DND-41 (cell line): ENCODE results near the gene TBC1D17.

ENCODE experiments used
- ATAC-seq: fragments of 200-7000 bp; cut with Tn5 transposase; 3 replicates; pipeline ENCODE4 v1.9.1; 2021; ENCODE audit warnings: low read depth; ENCODE audit not compliant: insufficient read depth
- DNase-seq: peaks from one replicate; pipeline ENCODE4 v3.0.0-alpha.2; 2020
- H2AFZ ChIP-seq: 2 replicates; pipeline ENCODE4 v1.6.0; 2012; ENCODE audit warnings: low read depth, low read length
- H3K27ac ChIP-seq: 2 replicates; pipeline ENCODE4 v1.5.1; 2012; ENCODE audit warnings: low read length, inconsistent platforms
- H3K27me3 ChIP-seq: fragments of 200-600 bp; sonication (generic); 2 replicates; pipeline ENCODE4 v1.6.0; 2012; ENCODE audit warnings: low read length, mild to moderate bottlenecking, inconsistent platforms; ENCODE audit not compliant: insufficient read depth, poor library complexity
- H3K36me3 ChIP-seq: 2 replicates; pipeline ENCODE4 v1.5.1; 2012; ENCODE audit warnings: low read length, inconsistent platforms; ENCODE audit not compliant: insufficient read depth
- H3K4me1 ChIP-seq: 2 replicates; pipeline ENCODE4 v1.5.1; 2012; ENCODE audit warnings: mild to moderate bottlenecking, low read length; ENCODE audit not compliant: insufficient read depth
- H3K4me2 ChIP-seq: 2 replicates; pipeline ENCODE4 v1.6.0; 2012; ENCODE audit warnings: mild to moderate bottlenecking, moderate library complexity, low read length, inconsistent platforms; ENCODE audit not compliant: insufficient read depth
- H3K4me3 ChIP-seq, 2 experiments: fragments of 200-600 bp in 1 of 2; shearing (Covaris generic) in 1 of 2; 2 replicates each; pipeline ENCODE4 v1.5.1; 2012 to 2016; ENCODE audit warnings: inconsistent platforms in 2 of 2, low read length in 2 of 2, mild to moderate bottlenecking in 2 of 2, low read depth in 1 of 2, moderate library complexity in 1 of 2
- H3K79me2 ChIP-seq: 2 replicates; pipeline ENCODE4 v1.6.0; 2012; ENCODE audit warnings: low read length, inconsistent platforms; ENCODE audit not compliant: insufficient read depth
- H3K9ac ChIP-seq: 2 replicates; pipeline ENCODE4 v1.6.0; 2012; ENCODE audit warnings: low read depth, mild to moderate bottlenecking, inconsistent platforms, low read length, moderate library complexity
- H3K9me3 ChIP-seq: 2 replicates; pipeline ENCODE4 v1.5.1; 2012; ENCODE audit warnings: low read length, moderate library complexity, mild to moderate bottlenecking, inconsistent platforms; ENCODE audit not compliant: insufficient read depth, severe bottlenecking
- H4K20me1 ChIP-seq: 2 replicates; pipeline ENCODE4 v1.6.0; 2012; ENCODE audit warnings: low read length; ENCODE audit not compliant: insufficient read depth
- CTCF ChIP-seq: IDR thresholded peaks from 2 replicates; pipeline ENCODE4 v1.5.1; 2012; ENCODE audit warnings: borderline replicate concordance, low read length, moderate library complexity, mild to moderate bottlenecking; ENCODE audit not compliant: poor library complexity, severe bottlenecking; ENCODE audit errors: extremely low read depth
- EZH2 ChIP-seq: IDR thresholded peaks from 3 replicates; pipeline ENCODE4 v1.6.1; 2012; ENCODE audit warnings: borderline replicate concordance, low read depth, mild to moderate bottlenecking, moderate library complexity, low read length, inconsistent platforms; ENCODE audit not compliant: severe bottlenecking

The TBC1D17 gene

DNA sequence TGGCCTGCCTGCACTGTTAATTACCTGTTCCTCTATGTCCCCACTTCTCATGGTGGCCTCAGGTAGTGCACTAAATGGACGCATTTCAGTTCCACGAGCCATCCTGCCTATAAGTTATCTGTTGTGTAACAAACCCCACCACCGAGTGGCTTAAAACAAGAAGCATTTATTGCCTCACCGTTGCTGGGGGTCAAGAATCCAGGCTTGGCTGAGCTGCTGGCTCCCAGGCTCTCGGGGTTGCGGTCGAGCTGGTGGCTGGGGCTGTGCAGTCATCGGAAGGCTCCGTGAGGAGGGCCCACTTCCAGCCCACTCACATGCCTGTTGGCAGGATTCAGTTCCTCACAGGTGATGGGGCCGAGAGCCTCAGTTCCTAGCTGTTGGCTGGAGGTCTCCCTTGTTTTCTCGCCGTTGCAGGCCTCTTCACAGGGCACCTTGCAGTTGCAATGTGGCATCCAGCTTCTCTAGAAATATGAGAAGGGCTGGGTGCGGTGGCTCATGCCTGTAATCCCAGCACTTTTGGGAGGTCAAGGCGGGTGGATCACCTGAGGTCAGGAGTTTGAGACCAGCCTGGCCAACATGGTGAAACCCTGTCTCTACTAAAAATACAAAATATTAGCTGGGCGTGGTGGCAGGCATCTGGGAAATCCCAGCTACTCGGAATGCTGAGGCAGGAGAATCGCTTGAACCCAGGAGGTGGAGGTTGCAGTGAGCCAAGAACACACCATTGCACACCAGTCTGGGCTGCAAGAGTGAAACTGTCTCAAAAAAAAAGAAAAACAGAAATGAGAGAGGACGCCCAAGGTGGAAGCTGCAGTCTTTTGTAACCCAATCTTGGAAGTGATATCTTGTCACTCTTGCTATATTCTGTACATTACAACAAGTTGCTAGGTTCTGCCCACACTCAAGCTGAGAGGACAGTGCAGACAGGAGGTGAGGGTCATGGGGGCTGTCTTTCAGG is 33.1 kb upstream of the TBC1D17 start:
- DNase-seq (no peak), ATAC-seq (no peak)
- peaks cover 16% of the 10 kb centered on the region for H3K4me1 ChIP-seq
- H3K9me3 ChIP-seq: no peaks in the 10 kb centered on the region
- no peak overlapping the region for H3K4me2 ChIP-seq
- H2AFZ ChIP-seq: no peak overlapping the region
- no peaks in the 10 kb centered on the region for H4K20me1 ChIP-seq
- TF ChIP-seq CTCF (no peak), EZH2 (no peak)
- H3K79me2 ChIP-seq: peaks cover 2% of the 10 kb centered on the region; the same call in 1 of the 2 replicates
- no peak overlapping the region for H3K9ac ChIP-seq
- H3K36me3 ChIP-seq: peaks cover 13% of the 10 kb centered on the region
- no peak overlapping the region for H3K4me3 ChIP-seq
- no peaks in the 10 kb centered on the region for H3K27me3 ChIP-seq
- no peak overlapping the region for H3K27ac ChIP-seq

- Histone ChIP-seq H4K20me1 (no peaks in the 10 kb centered on the region), H3K9ac (no peak overlapping the region), H2AFZ (no peak overlapping the region), H3K27me3 (no peaks in the 10 kb centered on the region), H3K79me2 (peaks cover 11% of the 10 kb centered on the region; the same call in 1 of the 2 replicates), H3K4me1 (peaks cover 25% of the 10 kb centered on the region), H3K36me3 (peaks cover 7% of the 10 kb centered on the region), H3K4me2 (no peak overlapping the region), H3K27ac (no peak overlapping the region), H3K9me3 (no peaks in the 10 kb centered on the region), H3K4me3 (no peak overlapping the region)
- DNase-seq (no peak), ATAC-seq (no peak)
- no peak for TF ChIP-seq CTCF
- TF ChIP-seq EZH2: no peak
Observed at GRCh38 chr19:49845414-49845813, 32.1 kb upstream of the TBC1D17 start.

GRCh38 chr19:49846408-49846807 is 31.1 kb upstream of the TBC1D17 start:
- H3K27ac ChIP-seq: no peak overlapping the region
- H3K27me3 ChIP-seq: no peaks in the 10 kb centered on the region
- DNase-seq (no peak), ATAC-seq (no peak)
- no peak overlapping the region for H2AFZ ChIP-seq
- H3K9me3 ChIP-seq: no peaks in the 10 kb centered on the region
- peaks cover 25% of the 10 kb centered on the region for H3K4me1 ChIP-seq
- TF ChIP-seq EZH2 (no peak), CTCF (no peak)
- H3K4me2 ChIP-seq: no peak overlapping the region
- H4K20me1 ChIP-seq: no peaks in the 10 kb centered on the region
- 0 out of 2 replicates have a peak, but pooled peaks cover 3% of the 10 kb centered on the region for H3K36me3 ChIP-seq
- peaks cover 14% of the 10 kb centered on the region for H3K79me2 ChIP-seq
- no peak overlapping the region for H3K9ac ChIP-seq
- no peak overlapping the region for H3K4me3 ChIP-seq
